HCEC 1CT (cell line): Measurements from ENCODE around the gene ZNF831.

Experiments used
- DNase-seq: peaks from one replicate; pipeline ENCODE4 v3.0.0-alpha.2; 2017

Gene ZNF831

DNA sequence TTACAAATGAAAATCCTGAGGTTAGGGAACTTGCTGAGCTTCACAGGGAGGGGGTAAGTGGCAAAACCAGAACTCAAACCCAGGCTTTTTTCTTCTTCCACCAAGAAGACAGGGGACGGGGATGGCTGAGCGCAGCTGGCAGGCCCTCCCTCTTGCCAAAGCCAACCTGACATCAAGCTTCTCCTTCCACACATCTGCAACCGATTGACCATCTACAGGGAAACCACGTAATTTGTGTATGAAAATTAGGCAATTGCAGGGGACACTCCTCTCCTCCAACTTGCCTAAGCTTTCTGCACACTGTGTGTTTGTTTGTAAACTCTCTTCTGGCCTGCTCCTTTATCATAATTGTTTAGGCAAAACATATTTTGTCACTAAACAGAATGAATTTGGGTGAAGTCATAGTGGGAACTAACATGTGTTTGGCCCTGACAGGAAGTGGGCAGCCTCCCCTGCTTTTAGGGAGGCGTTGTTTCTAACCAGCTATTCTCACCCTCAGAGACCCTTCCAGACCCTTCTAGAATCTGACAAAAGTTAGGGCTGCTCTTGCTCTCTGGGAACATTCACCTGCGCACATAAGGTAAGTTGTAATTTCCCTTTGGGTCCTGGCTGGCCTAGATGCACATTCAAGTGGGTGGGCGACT, 18.9 kb downstream of the ZNF831 start:
- no peak for DNase-seq

DNA sequence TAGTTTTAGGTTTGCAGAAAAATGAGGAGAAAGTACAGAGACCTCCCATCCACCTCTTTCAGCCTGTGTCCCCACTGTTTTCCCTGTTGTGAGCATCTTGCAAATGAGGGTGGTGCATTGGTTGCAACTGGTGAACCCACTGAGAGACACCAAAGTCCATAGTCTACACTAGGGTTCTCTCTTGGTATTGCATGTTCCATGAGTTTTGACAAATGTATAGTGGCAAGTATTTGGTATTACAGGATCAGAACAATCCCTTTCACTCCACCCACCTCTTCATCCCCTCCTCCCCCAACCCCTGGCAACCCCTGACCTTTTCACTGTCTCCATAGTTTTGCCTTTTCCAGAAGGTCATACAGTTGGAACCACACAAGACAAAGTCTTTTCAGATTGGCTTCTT, 20.1 kb downstream of the ZNF831 start:
- no peak for DNase-seq

DNA sequence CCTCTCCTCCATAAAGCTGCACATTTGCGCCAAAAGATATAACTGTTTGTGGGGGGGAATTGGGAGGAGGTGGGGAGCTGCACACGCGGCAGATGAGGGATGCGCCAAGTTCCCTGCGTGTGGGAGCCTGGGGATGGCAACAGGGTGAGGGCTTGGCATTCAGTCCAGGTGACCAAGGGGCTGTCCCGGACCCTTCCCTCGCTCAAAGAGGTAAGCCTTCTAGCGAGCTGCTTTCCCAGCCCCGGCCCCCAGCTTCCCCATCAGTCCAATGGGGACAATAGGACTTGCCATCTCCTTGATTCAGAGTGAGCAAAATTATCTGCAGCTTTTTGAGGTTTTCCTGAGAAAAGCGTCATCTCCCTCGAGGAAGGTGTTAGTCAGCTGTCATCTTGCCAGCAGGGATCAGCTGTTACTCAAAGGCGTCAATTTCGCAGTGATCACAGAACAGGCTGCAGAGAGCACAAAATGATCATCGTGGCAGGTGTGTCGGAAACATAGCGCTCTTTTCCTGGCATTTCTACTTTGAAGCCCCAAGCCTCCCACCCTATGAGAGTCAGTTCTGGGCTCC, 21.3 kb downstream of the ZNF831 start:
- no peak for DNase-seq

DNA sequence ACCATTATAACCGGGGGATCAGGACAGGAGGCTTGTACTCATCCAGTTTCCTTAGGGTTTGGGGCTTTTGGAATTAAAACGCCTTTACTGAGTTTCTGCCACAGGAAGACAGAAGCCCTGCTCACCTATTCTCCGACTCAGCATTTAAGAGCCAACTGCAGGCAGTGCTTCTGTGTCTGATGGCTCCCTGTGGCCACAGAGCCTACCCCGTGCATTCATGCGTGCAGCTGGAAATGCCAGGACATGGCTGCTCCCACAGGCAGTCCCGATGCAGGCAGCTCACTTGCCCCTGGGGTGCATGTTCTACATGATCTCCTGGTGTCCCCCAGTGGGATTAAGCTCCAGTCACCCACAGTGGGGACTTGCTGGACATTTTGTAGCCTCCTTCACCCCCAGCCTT, 22.2 kb downstream of the ZNF831 start:
- DNase-seq: no peak

DNA sequence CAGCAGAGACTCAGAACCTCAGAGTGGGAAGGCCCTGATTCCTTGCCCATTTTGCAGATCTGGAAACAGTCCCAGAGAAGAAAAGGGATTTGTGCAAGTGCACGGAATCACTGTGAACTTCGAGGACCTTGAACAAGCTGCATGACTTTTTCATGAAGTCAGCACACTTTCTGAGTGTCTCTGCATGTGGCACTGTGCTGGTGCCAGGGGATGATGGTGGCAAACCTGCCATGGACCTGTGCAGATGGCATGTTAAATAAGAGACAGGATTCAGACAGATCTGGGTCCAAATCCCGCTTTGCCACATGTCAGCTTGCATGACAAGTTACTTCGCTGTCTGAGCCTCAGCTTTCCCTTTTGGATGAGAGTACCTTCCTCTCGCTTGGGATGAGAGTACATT, 26.8 kb downstream of the ZNF831 start:
- no peak for DNase-seq

DNA sequence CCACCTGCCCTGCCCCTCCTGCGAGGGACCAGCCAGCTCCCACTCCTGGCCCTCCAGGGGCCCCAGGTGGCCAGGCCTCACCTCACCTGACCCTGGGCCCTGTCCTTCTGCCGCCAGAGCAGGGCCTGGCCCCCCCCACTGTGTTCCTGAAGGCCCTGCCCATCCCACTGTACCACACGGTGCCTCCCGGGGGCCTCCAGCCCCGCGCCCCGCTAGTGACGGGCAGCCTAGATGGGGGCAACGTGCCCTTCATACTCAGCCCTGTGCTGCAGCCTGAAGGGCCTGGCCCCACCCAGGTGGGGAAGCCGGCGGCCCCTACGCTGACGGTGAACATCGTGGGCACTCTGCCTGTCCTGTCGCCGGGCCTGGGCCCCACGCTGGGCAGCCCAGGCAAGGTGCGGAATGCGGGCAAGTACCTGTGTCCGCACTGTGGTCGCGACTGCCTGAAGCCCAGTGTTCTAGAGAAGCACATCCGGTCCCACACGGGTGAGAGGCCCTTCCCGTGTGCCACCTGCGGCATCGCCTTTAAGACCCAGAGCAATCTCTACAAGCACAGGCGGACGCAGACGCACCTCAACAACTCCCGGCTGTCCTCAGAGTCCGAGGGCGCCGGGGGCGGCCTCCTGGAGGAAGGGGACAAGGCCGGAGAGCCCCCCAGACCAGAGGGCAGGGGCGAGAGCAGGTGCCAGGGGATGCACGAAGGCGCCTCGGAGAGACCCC, 27.6 kb downstream of the ZNF831 start:
- DNase-seq: no peak

DNA sequence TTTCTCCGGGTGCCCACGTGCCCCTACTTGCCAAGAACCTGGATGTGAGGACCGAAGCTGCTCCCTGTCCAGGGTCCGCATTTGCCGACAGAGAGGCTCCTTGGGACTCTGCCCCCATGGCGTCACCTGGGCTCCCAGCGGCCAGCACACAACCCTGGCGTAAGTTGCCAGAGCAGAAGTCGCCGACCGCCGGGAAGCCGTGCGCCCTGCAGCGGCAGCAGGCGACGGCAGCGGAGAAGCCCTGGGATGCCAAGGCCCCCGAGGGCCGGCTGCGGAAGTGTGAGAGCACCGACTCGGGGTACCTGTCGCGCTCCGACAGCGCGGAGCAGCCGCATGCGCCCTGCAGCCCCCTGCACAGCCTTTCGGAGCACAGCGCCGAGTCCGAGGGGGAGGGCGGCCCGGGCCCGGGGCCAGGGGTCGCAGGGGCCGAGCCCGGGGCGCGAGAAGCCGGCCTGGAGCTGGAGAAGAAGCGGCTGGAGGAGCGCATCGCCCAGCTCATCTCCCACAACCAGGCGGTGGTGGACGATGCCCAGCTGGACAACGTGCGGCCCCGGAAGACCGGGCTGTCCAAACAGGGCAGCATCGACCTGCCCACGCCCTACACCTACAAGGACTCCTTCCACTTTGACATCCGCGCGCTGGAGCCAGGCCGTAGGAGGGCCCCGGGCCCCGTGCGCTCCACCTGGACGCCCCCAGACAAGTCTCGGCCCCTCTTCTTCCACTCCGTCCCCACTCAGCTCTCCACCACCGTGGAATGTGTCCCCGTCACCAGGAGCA, 28.3 kb downstream of the ZNF831 start:
- no peak for DNase-seq

DNA sequence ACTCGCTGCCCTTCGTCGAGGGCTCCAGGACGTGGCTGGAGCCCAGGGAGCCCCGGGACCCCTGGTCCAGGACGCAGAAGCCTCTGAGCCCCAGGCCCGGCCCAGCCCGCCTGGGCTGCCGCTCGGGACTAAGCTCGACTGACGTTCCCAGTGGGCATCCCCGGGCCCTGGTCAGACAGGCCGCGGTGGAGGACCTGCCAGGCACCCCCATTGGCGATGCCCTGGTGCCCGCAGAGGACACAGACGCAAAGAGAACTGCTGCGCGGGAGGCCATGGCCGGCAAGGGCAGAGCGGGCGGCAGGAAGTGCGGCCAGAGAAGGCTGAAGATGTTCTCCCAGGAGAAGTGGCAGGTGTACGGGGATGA, 28.9 kb downstream of the ZNF831 start:
- DNase-seq: no peak

DNA sequence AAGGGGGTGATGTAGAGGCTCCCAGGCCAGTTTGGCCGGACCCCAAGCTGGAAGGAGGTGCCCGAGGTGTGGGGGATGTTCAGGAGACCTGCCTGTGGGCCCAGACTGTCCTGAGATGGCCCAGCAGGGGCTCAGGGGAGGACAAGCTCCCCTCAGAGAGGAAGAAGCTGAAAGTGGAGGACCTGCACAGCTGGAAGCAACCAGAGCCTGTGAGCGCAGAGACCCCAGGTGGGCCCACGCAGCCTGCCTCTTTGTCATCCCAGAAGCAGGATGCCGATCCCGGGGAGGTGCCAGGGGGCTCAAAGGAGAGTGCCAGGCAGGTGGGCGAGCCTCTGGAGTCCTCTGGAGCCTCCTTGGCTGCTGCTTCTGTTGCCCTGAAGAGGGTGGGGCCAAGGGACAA, 29.7 kb downstream of the ZNF831 start:
- DNase-seq: no peak

DNA sequence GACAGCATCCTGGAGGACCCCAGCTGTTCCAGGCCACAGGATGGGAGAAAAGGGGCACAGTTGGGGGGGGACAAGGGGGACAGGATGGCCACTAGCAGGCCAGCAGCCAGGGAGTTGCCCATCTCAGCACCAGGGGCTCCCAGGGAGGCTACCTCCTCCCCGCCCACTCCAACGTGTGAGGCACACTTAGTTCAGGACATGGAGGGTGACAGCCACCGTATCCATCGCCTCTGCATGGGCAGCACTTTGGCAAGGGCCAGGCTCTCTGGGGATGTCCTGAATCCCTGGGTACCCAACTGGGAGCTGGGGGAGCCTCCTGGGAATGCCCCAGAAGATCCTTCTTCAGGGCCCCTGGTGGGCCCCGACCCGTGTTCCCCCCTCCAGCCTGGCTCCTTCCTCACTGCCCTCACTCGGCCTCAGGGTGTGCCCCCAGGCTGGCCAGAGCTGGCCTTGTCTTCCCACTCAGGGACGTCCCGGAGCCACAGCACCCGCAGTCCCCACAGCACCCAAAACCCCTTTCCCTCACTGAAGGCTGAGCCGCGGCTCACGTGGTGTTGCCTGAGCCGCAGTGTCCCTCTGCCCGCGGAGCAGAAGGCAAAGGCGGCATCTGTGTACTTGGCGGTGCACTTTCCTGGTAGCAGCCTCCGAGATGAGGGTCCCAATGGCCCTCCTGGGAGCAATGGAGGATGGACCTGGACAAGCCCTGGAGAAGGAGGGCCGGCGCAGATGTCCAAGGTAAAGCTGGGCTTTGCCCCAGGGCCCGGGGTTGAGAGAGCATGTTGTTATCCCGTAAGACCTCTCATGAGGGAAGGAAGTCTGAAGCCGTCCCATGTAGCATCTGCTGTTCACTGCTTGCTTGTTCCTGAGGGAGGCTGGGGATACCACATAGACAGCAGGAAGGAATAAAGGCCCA, 30.7 kb downstream of the ZNF831 start:
- no peak for DNase-seq

DNA sequence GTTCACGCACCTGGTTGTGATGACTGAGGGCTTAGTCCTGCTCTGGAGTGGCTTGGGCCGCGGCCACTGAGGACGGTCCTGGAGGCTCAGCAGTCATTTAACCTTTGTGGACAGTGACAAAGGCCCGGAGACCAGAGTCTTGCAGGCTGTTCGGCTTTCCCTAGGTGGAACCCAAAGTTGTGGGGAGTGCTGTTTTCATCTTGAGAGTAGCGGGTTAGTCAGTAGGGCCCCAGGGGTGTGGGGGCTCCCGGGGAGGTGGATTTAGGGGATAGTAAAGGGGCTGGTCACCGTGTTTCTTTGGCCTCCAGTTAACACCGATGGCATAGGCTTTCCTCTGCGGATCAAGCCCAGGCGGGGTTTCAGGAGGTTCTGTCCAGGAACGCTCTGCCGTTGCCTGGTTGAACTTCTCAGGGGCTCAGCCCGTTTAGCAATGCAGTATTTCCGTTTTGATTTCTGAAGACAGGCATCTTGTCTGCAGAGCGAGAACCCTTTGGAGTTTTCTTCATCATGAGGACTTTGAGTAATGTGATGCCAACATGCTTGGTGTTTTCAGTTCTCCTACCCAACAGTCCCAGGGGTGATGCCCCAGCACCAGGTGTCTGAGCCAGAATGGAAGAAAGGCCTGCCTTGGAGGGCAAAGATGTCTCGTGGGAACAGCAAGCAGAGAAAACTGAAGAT, 31.8 kb downstream of the ZNF831 start:
- no peak for DNase-seq

DNA sequence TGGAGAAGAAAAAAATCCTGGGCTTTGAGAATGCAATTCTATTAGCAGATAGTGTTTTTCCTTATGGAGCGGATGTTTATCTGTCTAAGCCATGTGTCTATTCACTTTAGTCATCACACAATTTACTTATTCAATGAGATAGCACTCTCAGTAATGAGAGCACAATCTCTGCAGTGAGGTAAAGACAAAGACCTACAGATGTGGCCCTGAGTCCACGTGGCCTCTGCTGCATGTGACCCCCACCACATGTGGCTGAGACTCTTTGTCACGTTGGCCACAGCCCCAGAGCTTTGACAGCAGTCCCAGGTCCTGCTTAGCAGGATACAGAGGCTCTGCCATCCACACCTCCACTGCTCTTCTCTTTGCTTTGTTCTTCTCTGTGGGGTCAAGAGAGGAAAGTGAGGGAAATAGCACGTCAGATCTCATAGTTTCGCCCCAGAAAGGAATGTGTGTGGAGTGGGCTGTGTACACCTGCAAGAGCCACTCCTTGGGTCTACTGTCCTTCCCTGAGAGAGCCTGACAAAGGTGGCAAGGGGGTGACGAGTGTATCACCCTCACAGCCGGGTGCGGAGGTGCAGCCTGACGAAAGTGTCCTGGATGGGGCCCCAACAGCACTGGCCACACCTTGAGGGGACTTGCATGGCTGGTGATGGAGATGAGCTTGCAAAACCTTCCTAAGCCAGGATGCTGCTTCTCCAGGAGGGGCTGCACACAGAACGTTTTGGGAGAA, 40.7 kb downstream of the ZNF831 start:
- no peak for DNase-seq

DNA sequence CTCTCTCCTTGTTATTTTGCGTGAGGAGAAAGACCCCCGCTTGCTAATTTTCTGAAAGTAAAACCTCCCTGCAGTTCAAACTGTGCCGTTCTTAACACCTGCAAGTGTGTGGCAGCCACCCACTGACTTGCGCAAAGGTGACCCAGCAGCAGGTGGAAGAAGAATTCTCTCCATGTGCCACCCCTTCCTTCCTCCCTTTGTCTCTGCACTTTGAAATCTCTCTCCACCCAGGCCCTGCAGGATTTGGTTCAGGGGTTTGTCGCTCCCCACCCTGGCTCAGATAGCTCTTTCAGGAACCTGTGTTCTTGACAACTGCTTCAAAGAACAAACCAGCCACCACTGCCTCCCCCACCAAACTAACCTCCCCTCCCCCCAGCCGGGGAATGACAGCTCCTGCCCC, 41.4 kb downstream of the ZNF831 start:
- DNase-seq: no peak

DNA sequence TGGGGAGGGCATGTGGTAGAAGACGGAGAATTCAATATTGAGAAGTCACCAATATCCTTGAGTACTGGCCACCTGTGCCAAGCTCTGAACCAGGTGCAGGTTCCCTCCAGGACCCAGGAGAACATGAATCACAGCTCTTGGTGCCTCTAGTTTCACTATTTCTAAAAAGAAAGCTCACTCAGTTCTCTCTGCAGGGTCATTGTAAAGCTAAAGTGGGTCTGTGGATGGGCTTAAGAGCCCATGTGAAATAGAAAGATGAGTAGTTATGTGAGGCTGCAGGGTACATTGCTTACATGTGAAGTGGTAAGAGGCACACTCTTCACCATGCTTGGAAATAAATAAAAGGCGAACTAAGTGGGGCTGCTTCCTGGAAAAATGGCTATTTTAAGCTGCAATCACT, 43.6 kb downstream of the ZNF831 start:
- DNase-seq: no peak

DNA sequence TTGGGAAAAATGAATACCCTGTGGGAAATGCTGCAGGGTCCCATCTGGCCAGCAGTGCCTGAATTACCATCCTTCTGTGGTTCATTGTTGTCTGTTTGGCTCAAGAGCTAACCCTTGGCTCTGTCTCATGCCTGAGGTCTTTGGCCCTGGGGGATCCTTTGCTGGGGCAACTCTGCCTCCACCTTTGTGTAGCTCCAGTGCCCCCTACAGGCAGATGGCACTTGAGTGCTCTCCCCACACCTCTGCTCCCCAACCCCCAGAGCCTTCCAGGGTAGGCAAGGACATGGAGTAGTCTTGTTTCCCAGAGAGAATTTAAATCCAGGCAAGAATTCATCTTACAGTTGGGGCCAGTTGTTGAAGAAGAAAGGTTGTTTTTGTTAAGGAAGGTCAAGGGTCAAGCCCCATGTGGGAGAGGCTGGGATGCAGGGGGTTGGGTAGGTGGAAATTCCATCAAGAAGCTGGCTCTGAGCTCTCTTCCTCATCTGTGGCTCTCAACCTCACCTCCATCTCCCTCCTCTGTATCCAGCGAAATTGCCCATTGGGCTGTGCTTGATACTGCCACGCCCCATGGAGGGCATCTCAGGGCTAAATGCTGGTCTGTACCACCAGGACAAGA, 44.2 kb downstream of the ZNF831 start:
- peak; percentile 13 for DNase-seq

DNA sequence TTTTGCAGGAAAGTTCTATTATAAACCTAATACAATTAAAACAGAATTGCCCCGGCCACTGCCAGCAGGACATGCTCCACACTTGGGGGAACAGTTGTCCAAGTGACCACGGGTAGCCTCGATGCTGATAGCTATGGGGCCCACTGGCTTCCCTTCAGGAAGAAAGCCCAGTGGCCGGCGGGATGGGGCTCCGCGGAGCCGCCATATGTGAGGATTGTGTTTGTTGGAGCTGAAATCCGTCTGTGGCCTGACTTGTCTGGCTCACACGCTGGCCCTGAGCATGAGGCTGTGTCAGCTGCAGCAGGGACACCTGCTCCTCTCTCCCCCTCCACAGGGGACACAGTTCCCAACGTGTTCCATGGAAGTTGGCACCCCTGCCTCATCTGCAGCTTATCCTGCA, 46.6 kb downstream of the ZNF831 start:
- no peak for DNase-seq

DNA sequence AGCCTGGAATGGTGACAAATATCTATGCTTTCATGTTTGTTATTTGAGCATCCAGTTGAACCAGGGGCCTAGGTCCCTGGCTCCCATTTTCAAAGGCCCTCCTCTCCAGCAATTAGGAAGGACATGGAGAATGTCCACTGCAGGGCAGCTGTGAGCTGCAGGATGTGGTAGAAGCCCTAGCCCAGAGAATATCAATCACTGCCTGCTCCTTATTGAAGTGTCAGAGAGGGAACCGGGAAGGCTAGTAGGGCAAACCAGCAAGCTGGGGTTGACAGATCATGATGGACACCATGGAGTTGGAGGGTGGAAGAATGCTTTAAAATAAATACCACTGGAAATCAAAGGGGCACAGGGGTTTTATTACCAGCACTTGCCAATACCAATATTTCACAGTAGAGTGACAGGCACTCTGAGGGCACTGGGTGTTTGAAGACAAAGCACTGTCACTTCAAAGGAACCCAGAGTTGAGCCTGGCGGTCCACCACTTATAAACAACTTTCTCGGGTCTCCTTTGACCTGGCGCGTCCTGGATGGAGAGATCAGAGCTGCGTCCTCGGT, 47.7 kb downstream of the ZNF831 start:
- no peak for DNase-seq

DNA sequence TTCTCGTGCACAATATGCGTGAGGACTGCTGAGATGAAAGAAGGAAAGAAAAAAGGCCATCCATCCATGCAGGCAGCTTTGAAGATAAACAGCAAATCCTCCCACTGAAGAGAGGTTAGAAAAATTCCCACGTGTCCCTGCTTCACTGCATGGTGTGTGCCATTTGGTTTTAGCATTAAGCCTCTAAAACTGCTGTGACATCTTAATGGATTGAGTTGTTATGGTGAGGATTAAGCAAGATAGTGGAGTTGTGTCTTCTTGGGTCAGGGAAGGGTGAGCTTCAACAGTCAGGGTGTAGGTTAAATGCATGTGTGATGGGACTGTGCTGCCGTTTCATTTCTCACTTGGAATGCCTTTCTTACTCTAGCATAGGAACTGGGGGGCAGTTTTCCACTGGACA, 50.5 kb downstream of the ZNF831 start:
- no peak for DNase-seq

DNA sequence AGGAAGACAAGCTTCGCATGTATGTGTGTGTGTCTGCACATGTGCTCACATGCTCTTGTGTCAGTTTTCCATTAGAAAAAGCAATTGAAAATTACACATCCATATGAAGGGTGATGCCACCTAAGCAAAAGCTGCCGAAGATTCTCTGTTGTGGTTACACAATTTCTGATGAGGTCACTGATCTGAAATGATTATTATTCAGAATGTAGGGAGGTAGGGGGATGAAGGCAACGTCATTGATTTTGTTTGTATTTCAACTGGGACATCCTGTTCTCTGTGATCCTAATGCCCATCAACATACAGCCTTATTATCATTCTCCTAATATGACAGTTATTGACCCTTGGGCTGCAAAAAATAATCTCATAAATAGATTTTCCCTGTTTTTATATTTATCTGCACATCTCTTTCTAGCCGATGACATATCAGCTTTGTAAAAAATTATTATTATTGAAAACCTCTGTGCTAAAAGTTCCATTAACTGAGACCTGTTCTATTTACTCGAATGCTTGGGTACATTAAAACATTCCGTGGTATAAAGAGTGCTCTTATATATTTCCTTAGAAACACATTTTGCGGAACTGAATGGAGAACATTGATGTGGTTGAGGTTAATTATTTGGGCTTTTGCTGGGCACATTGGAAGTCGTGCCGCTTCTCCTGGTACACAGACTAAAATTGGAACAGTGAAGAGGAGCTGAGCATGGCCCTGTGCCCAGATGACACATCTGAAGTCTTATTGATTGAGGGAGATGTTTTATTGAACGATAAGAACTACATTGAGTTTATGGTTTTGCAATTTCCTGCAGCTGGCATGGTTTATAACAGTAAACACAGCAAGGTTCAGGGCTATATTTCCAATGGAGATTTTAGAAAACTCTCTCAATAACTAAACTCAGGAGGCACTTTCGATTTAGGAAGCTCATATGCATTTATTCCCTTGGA, 51.3 kb downstream of the ZNF831 start:
- DNase-seq: no peak

DNA sequence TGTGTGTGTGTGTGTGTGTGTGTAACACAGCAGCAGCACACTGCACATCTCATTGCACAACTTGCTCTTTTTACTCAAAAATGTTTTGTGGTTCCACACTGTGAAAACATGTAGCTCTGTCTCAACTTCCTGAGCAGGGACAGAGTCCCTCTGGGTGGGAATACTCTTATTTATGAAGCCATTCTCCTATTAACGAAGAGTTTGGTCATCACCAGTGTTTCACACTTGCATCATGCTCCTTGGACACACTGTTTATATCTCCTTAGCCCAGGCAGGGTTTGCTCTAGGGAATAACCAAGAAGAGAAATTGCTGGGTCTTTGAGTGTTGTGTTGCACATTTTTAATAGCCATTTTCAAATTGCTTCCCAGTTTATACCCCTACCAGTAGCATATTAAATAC, 53.6 kb downstream of the ZNF831 start:
- no peak for DNase-seq
